Measurements from ENCODE around the gene COL5A2. TPM values are rescaled to one million over a fixed set of nuclear protein-coding genes. Genes with fewer than 3 reads are reported as not detected.

The COL5A2 gene
- total RNA-seq, result 119 and 325 TPM in 2 replicates

GRCh38 chr2:189179570-189179950 is at the start of gene COL5A2:
Gene COL5A2 (minus strand): TSS chr2:189179761. CDS start chr2:189179604, 157 bp downstream.

Other genes starting within 250 kb of the COL5A2 start
- 0.99 and 245 TPM in 2 replicates for gene COL3A1, start 205.4 kb downstream of the COL5A2 start, total RNA-seq